IMR-90 (cell line): ENCODE results near the gene DRC7. TPM values are rescaled to one million over a fixed set of nuclear protein-coding genes. Genes with fewer than 3 reads are reported as not detected.

Experiments
- ATAC-seq: fragments of 200-7000 bp; cut with Tn5 transposase; 2 replicates; pipeline ENCODE4 v1.9.1; 2020; ENCODE audit warnings: low read depth, mild to moderate bottlenecking, moderate library complexity
- BruUV-seq: library from RNA; stranded (reverse); fragments of 400-500 nt; replicated peaks from 2 replicates; lab custom pipeline; 2021; lab: Mats Ljungman, UMichigan
- CTCF ChIA-PET: fragments of 300-600 bp; formaldehyde crosslinking; extraction: SDS; loops from one replicate; lab custom pipeline; 2021; ENCODE audit warnings: antibody characterized with exemption; lab: Yijun Ruan, JAX
- POLR2A ChIA-PET: fragments of 300-600 bp; sonication (Branson Sonifier 250); formaldehyde crosslinking; loops from one replicate; lab custom pipeline; 2022; ENCODE audit warnings: antibody characterized with exemption; ENCODE audit not compliant: unreplicated experiment; lab: Charles Lee
- DNase-seq: peaks from one replicate; pipeline ENCODE4 v3.0.0; 2013
- H2AFZ ChIP-seq: replicated peaks from 2 replicates; pipeline ENCODE3; 2013; ENCODE audit warnings: low read length, mild to moderate bottlenecking; ENCODE audit not compliant: poor library complexity
- H2AK5ac ChIP-seq: 2 replicates; pipeline ENCODE4 v1.6.1; 2013; ENCODE audit warnings: low read depth, low read length, inconsistent platforms
- H2AK9ac ChIP-seq: replicated peaks from 2 replicates; pipeline ENCODE3; 2013; ENCODE audit warnings: mild to moderate bottlenecking, low read depth, low read length, moderate library complexity; ENCODE audit not compliant: poor library complexity
- H2BK120ac ChIP-seq: 2 replicates; pipeline ENCODE4 v1.6.1; 2013; ENCODE audit warnings: low read depth, low read length, inconsistent platforms
- H2BK15ac ChIP-seq: 3 replicates; pipeline ENCODE4 v1.6.1; 2013; ENCODE audit warnings: low read depth, low read length, inconsistent platforms
- H2BK20ac ChIP-seq: 2 replicates; pipeline ENCODE4 v1.6.1; 2013; ENCODE audit warnings: low read depth, mild to moderate bottlenecking, inconsistent platforms, low read length, moderate library complexity
- H2BK5ac ChIP-seq: 2 replicates; pipeline ENCODE4 v1.6.1; 2013; ENCODE audit warnings: mild to moderate bottlenecking, low read depth, low read length, inconsistent platforms; ENCODE audit not compliant: poor library complexity, severe bottlenecking
- H3K14ac ChIP-seq: replicated peaks from 2 replicates; pipeline ENCODE4 v1.6.1; 2013; ENCODE audit warnings: low read depth, low read length, inconsistent platforms
- H3K18ac ChIP-seq: 2 replicates; pipeline ENCODE4 v1.6.1; 2013; ENCODE audit warnings: low read depth, low read length, control low read depth
- H3K23ac ChIP-seq: 2 replicates; pipeline ENCODE4 v1.6.1; 2013; ENCODE audit warnings: low read depth, low read length, inconsistent platforms
- H3K27ac ChIP-seq: 2 replicates; pipeline ENCODE4 v1.5.1; 2013; ENCODE audit warnings: mild to moderate bottlenecking, control low read depth, low read length; ENCODE audit not compliant: insufficient read depth
- H3K27me3 ChIP-seq: 2 replicates; pipeline ENCODE4 v1.6.1; 2013; ENCODE audit warnings: low read length; ENCODE audit not compliant: control insufficient read depth, insufficient read depth
- H3K36me3 ChIP-seq: 2 replicates; pipeline ENCODE4 v1.6.1; 2013; ENCODE audit warnings: low read length, mixed read lengths; ENCODE audit not compliant: control insufficient read depth, insufficient read depth
- H3K4ac ChIP-seq: 2 replicates; pipeline ENCODE4 v1.6.1; 2013; ENCODE audit warnings: low read depth, low read length, inconsistent platforms
- H3K4me1 ChIP-seq: 2 replicates; pipeline ENCODE4 v1.6.1; 2013; ENCODE audit warnings: low read length, mixed read lengths; ENCODE audit not compliant: control insufficient read depth, insufficient read depth
- H3K4me2 ChIP-seq: 2 replicates; pipeline ENCODE4 v1.6.1; 2013; ENCODE audit warnings: low read depth, mild to moderate bottlenecking, control low read depth, low read length, moderate library complexity
- H3K4me3 ChIP-seq: 2 replicates; pipeline ENCODE4 v1.5.1; 2013; ENCODE audit warnings: low read depth, mild to moderate bottlenecking, control low read depth, low read length, moderate library complexity; ENCODE audit not compliant: insufficient read depth
- H3K56ac ChIP-seq: 2 replicates; pipeline ENCODE4 v1.6.1; 2013; ENCODE audit warnings: low read length, inconsistent platforms; ENCODE audit not compliant: insufficient read depth; ENCODE audit errors: extremely low read depth
- H3K79me1 ChIP-seq, 2 experiments: 2 replicates each; pipeline ENCODE4 v1.6.1; 2013; ENCODE audit warnings: low read length in 2 of 2, inconsistent platforms in 1 of 2, low read depth in 1 of 2
- H3K9ac ChIP-seq: 2 replicates; pipeline ENCODE4 v1.6.1; 2013; ENCODE audit warnings: low read depth, low read length, control low read depth
- H3K9me1 ChIP-seq: 2 replicates; pipeline ENCODE4 v1.6.1; 2013; ENCODE audit warnings: low read length, inconsistent platforms; ENCODE audit not compliant: insufficient read depth
- H3K9me3 ChIP-seq: 2 replicates; pipeline ENCODE4 v1.6.1; 2013; ENCODE audit warnings: low read length; ENCODE audit not compliant: control insufficient read depth, insufficient read depth
- H4K20me1 ChIP-seq: 2 replicates; pipeline ENCODE4 v1.6.1; 2013; ENCODE audit warnings: low read length, inconsistent platforms; ENCODE audit not compliant: insufficient read depth
- H4K5ac ChIP-seq: 2 replicates; pipeline ENCODE4 v1.6.1; 2013; ENCODE audit warnings: mild to moderate bottlenecking, low read depth, low read length, control low read depth
- H4K8ac ChIP-seq, 2 experiments: 2 replicates each; pipeline ENCODE4 v1.6.1; 2013; ENCODE audit warnings: low read depth in 2 of 2, low read length in 2 of 2, control low read depth in 1 of 2, inconsistent platforms in 1 of 2
- H4K91ac ChIP-seq: 2 replicates; pipeline ENCODE4 v1.6.1; 2013; ENCODE audit warnings: low read depth, low read length, inconsistent platforms; ENCODE audit not compliant: insufficient read depth
- BHLHE40 ChIP-seq: fragments of 150-350 bp; IDR thresholded peaks from 2 replicates; pipeline ENCODE4 v1.6.1; 2016; ENCODE audit warnings: mild to moderate bottlenecking, low read depth, low read length
- CEBPB ChIP-seq: IDR thresholded peaks from 2 replicates; pipeline ENCODE4 v1.6.1; 2012; ENCODE audit warnings: low read depth, low read length, improper control_type of control experiment
- CHD1 ChIP-seq: IDR thresholded peaks from 2 replicates; pipeline ENCODE4 v1.6.1; 2012; ENCODE audit warnings: low read depth, low read length, improper control_type of control experiment
- ELK1 ChIP-seq: fragments of 150-350 bp; IDR thresholded peaks from 2 replicates; pipeline ENCODE4 v1.6.1; 2016; ENCODE audit warnings: low read depth, mild to moderate bottlenecking, low read length, moderate library complexity, borderline replicate concordance
- MAFK ChIP-seq: IDR thresholded peaks from 2 replicates; pipeline ENCODE4 v1.6.1; 2012; ENCODE audit warnings: low read depth, low read length, improper control_type of control experiment
- MAZ ChIP-seq: IDR thresholded peaks from 2 replicates; pipeline ENCODE4 v1.6.1; 2012; ENCODE audit warnings: low read depth, mild to moderate bottlenecking, low read length, improper control_type of control experiment, moderate library complexity, borderline replicate concordance
- MXI1 ChIP-seq: IDR thresholded peaks from 2 replicates; pipeline ENCODE4 v1.6.1; 2012; ENCODE audit warnings: low read depth, mild to moderate bottlenecking, low read length, moderate library complexity, borderline replicate concordance
- NFE2L2 ChIP-seq: fragments of 150-350 bp; IDR thresholded peaks from 2 replicates; pipeline ENCODE4 v1.6.1; 2016; ENCODE audit warnings: low read depth, mild to moderate bottlenecking, low read length
- POLR2A ChIP-seq: IDR thresholded peaks from 2 replicates; pipeline ENCODE4 v1.6.1; 2012; ENCODE audit warnings: mild to moderate bottlenecking, low read depth, low read length
- RCOR1 ChIP-seq: IDR thresholded peaks from 2 replicates; pipeline ENCODE4 v1.6.1; 2012; ENCODE audit warnings: mild to moderate bottlenecking, low read length, improper control_type of control experiment; ENCODE audit not compliant: insufficient replicate concordance
- RFX5 ChIP-seq: IDR thresholded peaks from 2 replicates; pipeline ENCODE4 v1.8.0; 2012; ENCODE audit warnings: low read depth, mild to moderate bottlenecking, low read length, moderate library complexity
- SMC3 ChIP-seq: fragments of 150-350 bp; IDR thresholded peaks from 2 replicates; pipeline ENCODE4 v1.6.1; 2016; ENCODE audit warnings: low read depth, mild to moderate bottlenecking, antibody characterized with exemption, low read length, moderate library complexity
- WGBS, 2 experiments: methylation state at CpG; one replicate each; pipeline versions ENCODE4 v1.1.5 to v1.1.7; 2013; ENCODE audit warnings: missing lambda C conversion rate in 2 of 2; ENCODE audit not compliant: insufficient read length in 1 of 2; ENCODE audit errors: extremely low coverage in 2 of 2; 5-methylcytosine and 5-hydroxymethylcytosine counted together
- dilution Hi-C: fragments of 300-500 bp; cut with HindIII; formaldehyde crosslinking; loops from one replicate; pipeline ENCODE4 v1.14.3; 2018; ENCODE audit warnings: low sequenced_read_pairs; ENCODE audit not compliant: unreplicated experiment
- in situ Hi-C: fragments of 300-500 bp; cut with MboI; formaldehyde crosslinking; loops from 3 replicates; pipeline ENCODE4 v1.14.3; 2019; ENCODE audit warnings: low sequenced_read_pairs, inconsistent platforms, mixed read lengths
- intact Hi-C: fragments of 100-400 bp; cut with micrococcal nuclease; formaldehyde crosslinking; loops from 2 replicates; pipeline ENCODE4 v1.10.0; 2022
- polyA plus RNA-seq, 3 experiments: library from polyadenylated mRNA; depleted of rRNA; stranded (reverse); fragments of >200 nt; gene quantifications; 2 replicates each; pipeline ENCODE4 v1.2.3, GENCODE V29; 2012; ENCODE audit warnings: low replicate concordance in 1 of 3
- total RNA-seq: library from RNA; depleted of rRNA; stranded (reverse); fragments of >200 nt; gene quantifications from 2 replicates; pipeline ENCODE4 v1.2.3, GENCODE V29; 2012
- TF ChIP-seq, protein P1 (sequence below): fragments of 150-350 bp; IDR thresholded peaks from 2 replicates; pipeline ENCODE4 v1.6.1; 2017; ENCODE audit warnings: mild to moderate bottlenecking, antibody characterized with exemption, low read length, low read depth
- TF ChIP-seq, protein P2 (sequence below): conservative IDR thresholded peaks from 2 replicates; pipeline ENCODE4 v1.5.1; 2012; ENCODE audit warnings: mild to moderate bottlenecking, low read depth, low read length, improper control_type of control experiment

Gene DRC7
- total and polyA plus RNA-seq, 2 of the 4 experiments (the other 2 are of a cell fraction): not detected

GRCh38 chr16:57747996-57748395 lies 53.4 kb downstream of the DRC7 start:
- Histone ChIP-seq H2BK15ac (no peak overlapping the region), H3K4me2 (no peak overlapping the region), H2AK5ac (no peak overlapping the region), H3K23ac (no peak overlapping the region), H3K9me3 (no peaks in the 10 kb centered on the region), H2BK20ac (no peak overlapping the region), H2AFZ (no peak overlapping the region), H3K18ac (no peak overlapping the region), H2BK5ac (no peak overlapping the region), H3K9ac (no peak overlapping the region), H3K27me3 (no peaks in the 10 kb centered on the region), H3K79me1 (no peaks in the 10 kb centered on the region), H2BK120ac (no peak overlapping the region), H3K56ac (no peak overlapping the region), H3K4ac (no peak overlapping the region), H4K8ac (no peak overlapping the region), H3K27ac (no peak overlapping the region), H4K91ac (no peak overlapping the region), H2AK9ac (no peak overlapping the region), H4K20me1 (no peaks in the 10 kb centered on the region), H4K5ac (no peak overlapping the region), H3K36me3 (peaks cover 17% of the 10 kb centered on the region), H3K9me1 (no peaks in the 10 kb centered on the region), H3K4me1 (no peaks in the 10 kb centered on the region), H3K4me3 (no peak overlapping the region), H3K14ac (no peak overlapping the region)
- dilution Hi-C loops (no loop called here), in situ Hi-C loops (no loop called here), intact Hi-C loops (no loop called here)
- TF ChIP-seq SMC3 (no peak), ELK1 (no peak), BHLHE40 (no peak), NFE2L2 (no peak), CHD1 (no peak), MAFK (no peak), RFX5 (no peak), RCOR1 (no peak), MAZ (no peak), CEBPB (no peak), POLR2A (no peak), MXI1 (no peak)
- TF ChIP-seq, protein P1, sequence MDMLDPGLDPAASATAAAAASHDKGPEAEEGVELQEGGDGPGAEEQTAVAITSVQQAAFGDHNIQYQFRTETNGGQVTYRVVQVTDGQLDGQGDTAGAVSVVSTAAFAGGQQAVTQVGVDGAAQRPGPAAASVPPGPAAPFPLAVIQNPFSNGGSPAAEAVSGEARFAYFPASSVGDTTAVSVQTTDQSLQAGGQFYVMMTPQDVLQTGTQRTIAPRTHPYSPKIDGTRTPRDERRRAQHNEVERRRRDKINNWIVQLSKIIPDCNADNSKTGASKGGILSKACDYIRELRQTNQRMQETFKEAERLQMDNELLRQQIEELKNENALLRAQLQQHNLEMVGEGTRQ: no peak
- TF ChIP-seq, protein P2, sequence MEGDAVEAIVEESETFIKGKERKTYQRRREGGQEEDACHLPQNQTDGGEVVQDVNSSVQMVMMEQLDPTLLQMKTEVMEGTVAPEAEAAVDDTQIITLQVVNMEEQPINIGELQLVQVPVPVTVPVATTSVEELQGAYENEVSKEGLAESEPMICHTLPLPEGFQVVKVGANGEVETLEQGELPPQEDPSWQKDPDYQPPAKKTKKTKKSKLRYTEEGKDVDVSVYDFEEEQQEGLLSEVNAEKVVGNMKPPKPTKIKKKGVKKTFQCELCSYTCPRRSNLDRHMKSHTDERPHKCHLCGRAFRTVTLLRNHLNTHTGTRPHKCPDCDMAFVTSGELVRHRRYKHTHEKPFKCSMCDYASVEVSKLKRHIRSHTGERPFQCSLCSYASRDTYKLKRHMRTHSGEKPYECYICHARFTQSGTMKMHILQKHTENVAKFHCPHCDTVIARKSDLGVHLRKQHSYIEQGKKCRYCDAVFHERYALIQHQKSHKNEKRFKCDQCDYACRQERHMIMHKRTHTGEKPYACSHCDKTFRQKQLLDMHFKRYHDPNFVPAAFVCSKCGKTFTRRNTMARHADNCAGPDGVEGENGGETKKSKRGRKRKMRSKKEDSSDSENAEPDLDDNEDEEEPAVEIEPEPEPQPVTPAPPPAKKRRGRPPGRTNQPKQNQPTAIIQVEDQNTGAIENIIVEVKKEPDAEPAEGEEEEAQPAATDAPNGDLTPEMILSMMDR: no peak
- 83% methylated on average over 1 of the region's 6 CpGs; no CpG with 5 or more reads in 1 of the 2 experiments for WGBS, 2 experiments
- ChIA-PET CTCF (no interaction called here), POLR2A (no interaction called here)
- ATAC-seq: no peak
- no peak for DNase-seq
- no TSS peak for BruUV-seq
